Stomach (tissue), 9 donors: ENCODE data around the gene TMEFF2. TPM values are rescaled to one million over a fixed set of nuclear protein-coding genes. Genes with fewer than 3 reads are reported as not detected.
A peak's percentile ranks its signal among the peaks of the same experiment; 100 is the strongest.

Source experiments
- DNase-seq, 2 donors: peaks; one replicate each; pipeline versions ENCODE4 v3.0.0 to v3.0.0-alpha.2; 2013 to 2019
- H3K27ac ChIP-seq, 5 donors: fragments of 200-600 bp in 4 of 5; sonication (generic) in 4 of 5; one replicate each; pipeline ENCODE4 v1.5.1; 2013 to 2019; ENCODE audit warnings: mild to moderate bottlenecking in 1 of 5, moderate library complexity in 1 of 5
- H3K27me3 ChIP-seq, 3 donors: fragments of 200-600 bp; sonication (generic); one replicate each; pipeline ENCODE4 v1.5.1; 2017 to 2019; ENCODE audit warnings: mixed run types in 1 of 3
- H3K36me3 ChIP-seq, 4 donors: fragments of 200-600 bp; sonication (generic); 1 replicate in 3 of 4; 2 replicates in 1 of 4; pipeline ENCODE4 v1.5.1; 2016 to 2019
- H3K4me1 ChIP-seq, 4 donors: fragments of 200-600 bp; sonication (generic); one replicate each; pipeline ENCODE4 v1.5.1; 2016 to 2019
- H3K4me3 ChIP-seq, 4 donors: fragments of 200-600 bp; sonication (generic) in 3 of 4; one replicate each; pipeline ENCODE4 v1.5.1; 2016 to 2019; ENCODE audit warnings: mild to moderate bottlenecking in 1 of 4
- H3K9me3 ChIP-seq, 4 donors: fragments of 200-600 bp; sonication (generic); one replicate each; pipeline ENCODE4 v1.5.1; 2016 to 2019
- EP300 ChIP-seq: sonication (generic); formaldehyde crosslinking; IDR thresholded peaks from one replicate; pipeline ENCODE4 v1.6.1; 2017; ENCODE audit warnings: antibody characterized with exemption
- POLR2A ChIP-seq, 4 donors: fragments of 450-650 bp; IDR thresholded peaks; one replicate each; pipeline ENCODE4 v1.6.1; 2016; ENCODE audit warnings: antibody characterized with exemption in 4 of 4, control low read depth in 2 of 4, mild to moderate bottlenecking in 1 of 4, moderate library complexity in 1 of 4
- POLR2AphosphoS5 ChIP-seq, 3 donors: sonication (generic); formaldehyde crosslinking; IDR thresholded peaks; one replicate each; pipeline ENCODE4 v1.6.1; 2016; ENCODE audit warnings: antibody characterized with exemption in 3 of 3
- WGBS, 5 donors: extraction: QIAGEN DNeasy Blood & Tissue Kit in 3 of 5; methylation state at CpG; one replicate each; pipeline versions ENCODE4 v1.1.5 to v1.1.7; 2013 to 2018; 5-methylcytosine and 5-hydroxymethylcytosine counted together
- intact Hi-C: fragments of 100-400 bp; cut with DNase I; formaldehyde crosslinking; loops from one replicate; pipeline ENCODE4 v1.15.1; 2023; ENCODE audit warnings: low total_unique reads
- polyA plus RNA-seq, 3 donors: library from polyadenylated mRNA; stranded (reverse); fragments of 200-250 nt; gene quantifications; one replicate each; pipeline ENCODE4 v1.2.3, GENCODE V29; 2013
- total RNA-seq, 5 donors: library from RNA; depleted of rRNA; stranded (reverse); fragments of >200 nt; gene quantifications; one replicate each; pipeline versions ENCODE4 v1.1.0 to v1.2.3, GENCODE V29; 2014 to 2016
- TF ChIP-seq, protein P1 (sequence below), 7 experiments: fragments of 450-650 bp in 4 of 7; fragments of 200-600 bp in 3 of 7; sonication (generic) in 3 of 7; IDR thresholded peaks; one replicate each; pipeline ENCODE4 v1.5.1; 2016 to 2019; ENCODE audit warnings: antibody characterized with exemption in 7 of 7, control low read depth in 2 of 7, mild to moderate bottlenecking in 1 of 7
- donor health status: healthy with polysubstance abuse.
- donor health status: Bipolar disorder and iron deficiency.
- donor health status: healthy.

The TMEFF2 gene
- total and polyA plus RNA-seq, 8 donors: 0.23 to 0.50 (median 0.37) TPM; not detected in 3

DNA sequence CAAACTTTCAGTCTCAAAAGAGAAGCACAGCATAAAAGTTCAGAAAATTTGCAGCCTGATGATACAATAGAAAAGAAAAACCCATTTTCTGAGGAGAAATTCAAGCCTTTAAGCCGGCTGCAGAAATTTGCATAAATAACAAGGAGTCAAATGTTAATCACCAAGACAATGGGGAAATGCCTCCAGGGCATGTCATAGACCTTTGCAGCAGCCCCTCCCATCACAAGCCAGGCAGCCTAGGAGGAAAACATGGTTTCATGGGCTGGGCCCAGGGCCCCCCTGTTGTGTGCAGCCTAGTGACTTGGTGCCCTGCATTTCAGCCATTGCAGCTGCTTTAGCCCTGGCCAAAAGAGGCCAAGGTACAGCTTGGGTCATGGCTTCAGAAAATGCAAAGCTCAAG, 293.7 kb downstream of the TMEFF2 start:
- intact Hi-C loops: no loop called here
- no peak overlapping the region for H3K4me3 ChIP-seq

DNA sequence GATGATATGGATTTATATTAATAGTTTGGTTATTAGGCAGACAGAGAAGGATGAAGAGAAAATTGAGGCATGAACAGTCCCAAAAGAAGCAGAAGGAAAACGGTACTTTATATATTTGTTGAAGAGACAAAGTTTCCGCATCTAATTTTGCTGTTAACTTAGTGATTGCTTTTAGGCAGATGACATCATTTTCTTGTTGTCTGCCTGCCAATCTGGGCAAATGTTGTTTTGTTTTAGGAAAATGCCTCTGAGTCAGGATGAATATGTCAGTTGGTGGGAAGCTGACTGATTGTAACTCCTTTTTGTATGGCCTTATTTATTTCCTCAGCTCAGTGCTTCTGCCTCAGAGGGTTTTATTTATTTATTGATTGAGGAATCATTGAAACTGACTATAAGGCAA, 295.3 kb downstream of the TMEFF2 start:
- H3K27ac ChIP-seq: no peak overlapping the region
- no peaks in the 10 kb centered on the region for H3K27me3 ChIP-seq
- 46 to 69% (median 54%) methylated on average over 2 of the region's 2 CpGs for WGBS, 5 donors
- intact Hi-C loops: no loop called here
- TF ChIP-seq POLR2AphosphoS5 (IDR thresholded peaks at IDR 0.05) (peak in 1 of 3 donors; percentile 12), POLR2A (IDR thresholded peaks at IDR 0.05) (no peak), EP300 (no peak)
- TF ChIP-seq, protein P1, sequence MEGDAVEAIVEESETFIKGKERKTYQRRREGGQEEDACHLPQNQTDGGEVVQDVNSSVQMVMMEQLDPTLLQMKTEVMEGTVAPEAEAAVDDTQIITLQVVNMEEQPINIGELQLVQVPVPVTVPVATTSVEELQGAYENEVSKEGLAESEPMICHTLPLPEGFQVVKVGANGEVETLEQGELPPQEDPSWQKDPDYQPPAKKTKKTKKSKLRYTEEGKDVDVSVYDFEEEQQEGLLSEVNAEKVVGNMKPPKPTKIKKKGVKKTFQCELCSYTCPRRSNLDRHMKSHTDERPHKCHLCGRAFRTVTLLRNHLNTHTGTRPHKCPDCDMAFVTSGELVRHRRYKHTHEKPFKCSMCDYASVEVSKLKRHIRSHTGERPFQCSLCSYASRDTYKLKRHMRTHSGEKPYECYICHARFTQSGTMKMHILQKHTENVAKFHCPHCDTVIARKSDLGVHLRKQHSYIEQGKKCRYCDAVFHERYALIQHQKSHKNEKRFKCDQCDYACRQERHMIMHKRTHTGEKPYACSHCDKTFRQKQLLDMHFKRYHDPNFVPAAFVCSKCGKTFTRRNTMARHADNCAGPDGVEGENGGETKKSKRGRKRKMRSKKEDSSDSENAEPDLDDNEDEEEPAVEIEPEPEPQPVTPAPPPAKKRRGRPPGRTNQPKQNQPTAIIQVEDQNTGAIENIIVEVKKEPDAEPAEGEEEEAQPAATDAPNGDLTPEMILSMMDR (IDR thresholded peaks at IDR 0.05): no peak
- no peak overlapping the region for H3K4me3 ChIP-seq
- peaks cover 0 to 7% (median 0%) of the 10 kb centered on the region in 4 donors for H3K4me1 ChIP-seq
- peaks cover 0 to 8% (median 0%) of the 10 kb centered on the region in 4 donors for H3K9me3 ChIP-seq
- H3K36me3 ChIP-seq: no peaks in the 10 kb centered on the region
- DNase-seq: peak in 1 of 2 donors; percentile 25

More for the DNA sequence above, 293.7 kb downstream of the TMEFF2 start:
- H3K36me3 ChIP-seq: no peaks in the 10 kb centered on the region
- H3K27me3 ChIP-seq: no peaks in the 10 kb centered on the region
- no peak for DNase-seq
- peaks cover 0 to 7% (median 0%) of the 10 kb centered on the region in 4 donors for H3K4me1 ChIP-seq
- H3K27ac ChIP-seq: no peak overlapping the region
- TF ChIP-seq POLR2A (IDR thresholded peaks at IDR 0.05): no peak
- no peak for TF ChIP-seq EP300
- no peak for TF ChIP-seq POLR2AphosphoS5 (IDR thresholded peaks at IDR 0.05)
- TF ChIP-seq, protein P1 (IDR thresholded peaks at IDR 0.05): no peak
- 88 to 100% (median 96%) methylated on average over 1 of the region's 1 CpG for WGBS, 5 donors
- peaks cover 0 to 8% (median 0%) of the 10 kb centered on the region in 4 donors for H3K9me3 ChIP-seq
